ENCODE measurements around the gene MCF2L2. TPM values are rescaled to one million over a fixed set of nuclear protein-coding genes. Genes with fewer than 3 reads are reported as not detected.

The MCF2L2 gene
- total and polyA plus RNA-seq, 2 experiments from 2014 or later, result not detected

DNA sequence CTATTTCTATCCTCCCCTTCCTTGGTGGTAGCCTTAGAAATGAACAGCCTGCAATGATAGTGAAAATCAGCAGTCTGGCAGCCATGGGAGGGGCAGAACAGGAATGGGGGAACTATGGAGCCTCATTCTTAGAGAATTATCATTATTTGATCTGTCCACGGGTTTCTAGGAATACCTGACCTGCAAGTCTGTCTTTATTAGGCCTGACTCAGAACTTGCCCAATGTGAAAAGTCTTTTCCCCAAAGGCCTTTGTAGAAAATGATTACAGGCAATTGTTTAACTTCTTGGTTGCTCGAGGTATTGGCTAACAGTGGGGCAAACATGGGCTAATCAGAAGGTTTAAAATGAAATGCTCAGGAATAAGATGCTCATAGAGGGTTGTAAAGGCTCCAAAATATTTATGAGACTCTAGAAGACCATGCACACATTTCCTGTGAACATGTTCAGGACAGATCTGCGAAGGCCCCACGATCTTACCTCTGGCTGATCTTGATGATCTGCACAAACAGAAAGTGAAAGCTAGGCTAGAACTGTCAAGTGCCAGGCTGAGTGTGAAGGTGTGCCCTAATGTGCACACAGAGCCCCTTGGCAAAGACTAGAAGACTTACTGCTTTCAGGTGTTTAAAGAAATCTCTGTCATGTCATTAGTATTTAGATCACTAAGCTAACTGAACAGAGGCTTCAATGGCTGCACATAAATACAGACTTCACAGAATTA lies 226.3 kb downstream of the MCF2L2 start:
- H3K27ac ChIP-seq, result no peak overlapping the region
- no peaks in the 10 kb centered on the region for H3K9me3 ChIP-seq (ENCODE audit: low read depth)
- no peaks in the 10 kb centered on the region for H3K9me2 ChIP-seq (ENCODE audit: insufficient read depth)
- no peaks in the 10 kb centered on the region for H3K27me3 ChIP-seq (replicated peaks; ENCODE audit: insufficient read depth)
- no peaks in the 10 kb centered on the region for H3K36me3 ChIP-seq (ENCODE audit: low read depth)
- no peaks in the 10 kb centered on the region for H3K79me2 ChIP-seq (ENCODE audit: insufficient read depth)
- no peak for DNase-seq
- no peaks in the 10 kb centered on the region for H4K20me1 ChIP-seq (ENCODE audit: insufficient read depth)
- no peaks in the 10 kb centered on the region for H3F3A ChIP-seq (ENCODE audit: insufficient read depth)
- 48 to 49% methylated on average over 4 of the region's 4 CpGs for WGBS, 2 experiments (ENCODE audit: low coverage in 1 of 2, low lambda C conversion rate in 2 of 2, missing lambda C conversion rate in 2 of 2)
- no peaks in the 10 kb centered on the region for H3K4me1 ChIP-seq (ENCODE audit: insufficient read depth)
- no peak overlapping the region for H3K9ac ChIP-seq
- no peak overlapping the region for H3K4me2 ChIP-seq (ENCODE audit: unreplicated experiment)
- no peak overlapping the region for H2AFZ ChIP-seq
- no peak for TF ChIP-seq EZH2phosphoT487 (IDR thresholded peaks at IDR 0.05; ENCODE audit: insufficient read depth, low read depth)
- no peak for TF ChIP-seq EZH2 (IDR thresholded peaks at IDR 0.05; ENCODE audit: insufficient read depth, poor library complexity, severe bottlenecking)
- H3K4me3 ChIP-seq, result no peak overlapping the region
- in situ Hi-C loops (cut with MboI), result no loop called here

GRCh38 chr3:183198939-183199338 lies 229.5 kb downstream of the MCF2L2 start:
- WGBS, 2 experiments (ENCODE audit: low coverage in 1 of 2, low lambda C conversion rate in 2 of 2, missing lambda C conversion rate in 2 of 2), result 10 to 11% methylated on average over 1 of the region's 1 CpG

DNA sequence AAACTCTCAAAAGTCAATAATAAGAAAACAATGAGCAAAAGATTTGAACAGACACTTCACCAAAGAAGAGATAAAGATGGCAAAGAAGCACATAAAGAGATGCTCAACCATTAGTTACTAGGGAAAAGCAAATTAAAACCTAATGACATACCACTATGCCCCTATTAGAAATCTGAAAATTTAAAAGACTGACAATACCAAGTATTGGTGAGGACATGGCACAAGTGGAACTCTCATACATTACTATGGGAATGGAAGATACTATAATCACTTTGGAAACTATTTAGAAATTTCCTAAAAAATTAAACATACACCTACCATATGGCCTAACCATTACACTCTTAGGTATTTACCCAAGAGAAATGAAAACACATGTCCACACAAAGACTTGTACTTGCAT lies 230.7 kb downstream of the MCF2L2 start:
- DNase-seq, result no peak
- H2AFZ ChIP-seq, result no peak overlapping the region
- H3K4me3 ChIP-seq, result no peak overlapping the region
- no peak overlapping the region for H3K4me2 ChIP-seq (ENCODE audit: unreplicated experiment)
- H3K27me3 ChIP-seq (replicated peaks; ENCODE audit: insufficient read depth), result no peaks in the 10 kb centered on the region
- H3K9me2 ChIP-seq (ENCODE audit: insufficient read depth), result no peaks in the 10 kb centered on the region
- in situ Hi-C loops (cut with MboI), result no loop called here
- TF ChIP-seq EZH2phosphoT487 (IDR thresholded peaks at IDR 0.05; ENCODE audit: insufficient read depth, low read depth) (no peak), EZH2 (IDR thresholded peaks at IDR 0.05; ENCODE audit: insufficient read depth, poor library complexity, severe bottlenecking) (no peak)
- no peak overlapping the region for H3K9ac ChIP-seq
- no peaks in the 10 kb centered on the region for H4K20me1 ChIP-seq (ENCODE audit: insufficient read depth)
- no peaks in the 10 kb centered on the region for H3K9me3 ChIP-seq (ENCODE audit: low read depth)
- H3F3A ChIP-seq (ENCODE audit: insufficient read depth), result no peaks in the 10 kb centered on the region
- H3K27ac ChIP-seq, result no peak overlapping the region
- no peaks in the 10 kb centered on the region for H3K36me3 ChIP-seq (ENCODE audit: low read depth)
- no peaks in the 10 kb centered on the region for H3K4me1 ChIP-seq (ENCODE audit: insufficient read depth)
- H3K79me2 ChIP-seq (ENCODE audit: insufficient read depth), result no peaks in the 10 kb centered on the region

More at GRCh38 chr3:183198939-183199338, 229.5 kb downstream of the MCF2L2 start:
- Histone ChIP-seq H3K4me2 (ENCODE audit: unreplicated experiment) (no peak overlapping the region), H3F3A (ENCODE audit: insufficient read depth) (no peaks in the 10 kb centered on the region), H3K9me2 (ENCODE audit: insufficient read depth) (no peaks in the 10 kb centered on the region), H3K27me3 (replicated peaks; ENCODE audit: insufficient read depth) (no peaks in the 10 kb centered on the region), H3K9me3 (ENCODE audit: low read depth) (no peaks in the 10 kb centered on the region), H3K4me3 (no peak overlapping the region), H3K27ac (no peak overlapping the region), H2AFZ (no peak overlapping the region), H3K79me2 (ENCODE audit: insufficient read depth) (no peaks in the 10 kb centered on the region), H3K9ac (no peak overlapping the region), H3K36me3 (ENCODE audit: low read depth) (no peaks in the 10 kb centered on the region), H4K20me1 (ENCODE audit: insufficient read depth) (no peaks in the 10 kb centered on the region), H3K4me1 (ENCODE audit: insufficient read depth) (no peaks in the 10 kb centered on the region)
- TF ChIP-seq EZH2phosphoT487 (IDR thresholded peaks at IDR 0.05; ENCODE audit: insufficient read depth, low read depth), result no peak
- TF ChIP-seq EZH2 (IDR thresholded peaks at IDR 0.05; ENCODE audit: insufficient read depth, poor library complexity, severe bottlenecking), result no peak
- no peak for DNase-seq
- in situ Hi-C loops (cut with MboI), result no loop called here

DNA sequence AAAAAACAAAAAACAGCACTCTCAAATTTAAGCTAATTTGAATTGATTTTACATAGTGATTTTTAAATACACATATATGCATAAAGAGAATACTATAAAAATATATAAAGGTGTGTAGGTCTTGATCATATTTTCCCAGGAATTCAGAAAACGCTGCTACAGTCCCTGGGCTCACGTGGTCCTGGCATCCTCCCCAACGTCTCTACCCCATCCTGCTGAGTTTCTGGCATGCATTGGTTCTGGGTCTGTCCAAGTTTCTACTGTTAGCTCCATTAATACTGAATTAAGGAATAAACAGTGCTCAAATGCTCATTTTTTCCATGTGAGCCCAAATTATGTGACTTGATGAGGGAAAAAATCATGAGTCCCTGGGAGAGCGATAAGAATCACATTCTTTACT lies 233.2 kb downstream of the MCF2L2 start:
- DNase-seq, result no peak

More for the DNA sequence above, 233.2 kb downstream of the MCF2L2 start:
- Histone ChIP-seq H3F3A (ENCODE audit: insufficient read depth) (no peaks in the 10 kb centered on the region), H3K9me3 (ENCODE audit: low read depth) (no peaks in the 10 kb centered on the region), H3K4me1 (ENCODE audit: insufficient read depth) (no peaks in the 10 kb centered on the region), H3K27ac (no peak overlapping the region), H3K9ac (no peak overlapping the region), H3K4me3 (no peak overlapping the region), H3K79me2 (ENCODE audit: insufficient read depth) (no peaks in the 10 kb centered on the region), H3K27me3 (replicated peaks; ENCODE audit: insufficient read depth) (no peaks in the 10 kb centered on the region), H3K4me2 (ENCODE audit: unreplicated experiment) (no peak overlapping the region), H3K9me2 (ENCODE audit: insufficient read depth) (no peaks in the 10 kb centered on the region), H2AFZ (no peak overlapping the region), H4K20me1 (ENCODE audit: insufficient read depth) (no peaks in the 10 kb centered on the region), H3K36me3 (ENCODE audit: low read depth) (no peaks in the 10 kb centered on the region)
- in situ Hi-C loops (cut with MboI), result no loop called here
- 73 to 77% methylated on average over 4 of the region's 4 CpGs for WGBS, 2 experiments (ENCODE audit: low coverage in 1 of 2, low lambda C conversion rate in 2 of 2, missing lambda C conversion rate in 2 of 2)
- TF ChIP-seq EZH2phosphoT487 (IDR thresholded peaks at IDR 0.05; ENCODE audit: insufficient read depth, low read depth), result no peak
- TF ChIP-seq EZH2 (IDR thresholded peaks at IDR 0.05; ENCODE audit: insufficient read depth, poor library complexity, severe bottlenecking), result no peak
